Stomach (tissue), 19 donors: ENCODE data around the gene HOMER1. TPM values are rescaled to one million over a fixed set of nuclear protein-coding genes. Genes with fewer than 3 reads are reported as not detected.
A peak's percentile ranks its signal among the peaks of the same experiment; 100 is the strongest.

Experiments used
- DNase-seq, 2 donors: peaks; one replicate each; pipeline versions ENCODE4 v3.0.0 to v3.0.0-alpha.2; 2013 to 2019
- H3K27ac ChIP-seq, 5 donors: fragments of 200-600 bp in 4 of 5; sonication (generic) in 4 of 5; one replicate each; pipeline ENCODE4 v1.5.1; 2013 to 2019; ENCODE audit warnings: mild to moderate bottlenecking in 1 of 5, moderate library complexity in 1 of 5
- H3K27me3 ChIP-seq, 3 donors: fragments of 200-600 bp; sonication (generic); one replicate each; pipeline ENCODE4 v1.5.1; 2017 to 2019; ENCODE audit warnings: mixed run types in 1 of 3
- H3K36me3 ChIP-seq, 4 donors: fragments of 200-600 bp; sonication (generic); 1 replicate in 3 of 4; 2 replicates in 1 of 4; pipeline ENCODE4 v1.5.1; 2016 to 2019
- H3K4me1 ChIP-seq, 4 donors: fragments of 200-600 bp; sonication (generic); one replicate each; pipeline ENCODE4 v1.5.1; 2016 to 2019
- H3K4me3 ChIP-seq, 4 donors: fragments of 200-600 bp; sonication (generic) in 3 of 4; one replicate each; pipeline ENCODE4 v1.5.1; 2016 to 2019; ENCODE audit warnings: mild to moderate bottlenecking in 1 of 4
- H3K9me3 ChIP-seq, 4 donors: fragments of 200-600 bp; sonication (generic); one replicate each; pipeline ENCODE4 v1.5.1; 2016 to 2019
- CTCF ChIP-seq, 7 experiments: fragments of 450-650 bp in 4 of 7; fragments of 200-600 bp in 3 of 7; sonication (generic) in 3 of 7; IDR thresholded peaks; one replicate each; pipeline ENCODE4 v1.5.1; 2016 to 2019; ENCODE audit warnings: antibody characterized with exemption in 7 of 7, control low read depth in 2 of 7, mild to moderate bottlenecking in 1 of 7
- EP300 ChIP-seq: sonication (generic); formaldehyde crosslinking; IDR thresholded peaks from one replicate; pipeline ENCODE4 v1.6.1; 2017; ENCODE audit warnings: antibody characterized with exemption
- POLR2A ChIP-seq, 4 donors: fragments of 450-650 bp; IDR thresholded peaks; one replicate each; pipeline ENCODE4 v1.6.1; 2016; ENCODE audit warnings: antibody characterized with exemption in 4 of 4, control low read depth in 2 of 4, mild to moderate bottlenecking in 1 of 4, moderate library complexity in 1 of 4
- POLR2AphosphoS5 ChIP-seq, 3 donors: sonication (generic); formaldehyde crosslinking; IDR thresholded peaks; one replicate each; pipeline ENCODE4 v1.6.1; 2016; ENCODE audit warnings: antibody characterized with exemption in 3 of 3
- WGBS, 5 donors: extraction: QIAGEN DNeasy Blood & Tissue Kit in 3 of 5; methylation state at CpG; one replicate each; pipeline versions ENCODE4 v1.1.5 to v1.1.7; 2013 to 2018; 5-methylcytosine and 5-hydroxymethylcytosine counted together
- intact Hi-C: fragments of 100-400 bp; cut with DNase I; formaldehyde crosslinking; loops from one replicate; pipeline ENCODE4 v1.15.1; 2023; ENCODE audit warnings: low total_unique reads
- long read RNA-seq, 10 donors: transcript quantifications; one replicate each; lab custom pipeline, GENCODE V29; 2026
- polyA plus RNA-seq, 3 donors: library from polyadenylated mRNA; stranded (reverse); fragments of 200-250 nt; gene quantifications; one replicate each; pipeline ENCODE4 v1.2.3, GENCODE V29; 2013
- total RNA-seq, 5 donors: library from RNA; depleted of rRNA; stranded (reverse); fragments of >200 nt; gene quantifications; one replicate each; pipeline versions ENCODE4 v1.1.0 to v1.2.3, GENCODE V29; 2014 to 2016
- donor health status: healthy with polysubstance abuse.
- donor health status: Bipolar disorder and iron deficiency.
- donor health status: healthy.

HOMER1 gene, protein sequence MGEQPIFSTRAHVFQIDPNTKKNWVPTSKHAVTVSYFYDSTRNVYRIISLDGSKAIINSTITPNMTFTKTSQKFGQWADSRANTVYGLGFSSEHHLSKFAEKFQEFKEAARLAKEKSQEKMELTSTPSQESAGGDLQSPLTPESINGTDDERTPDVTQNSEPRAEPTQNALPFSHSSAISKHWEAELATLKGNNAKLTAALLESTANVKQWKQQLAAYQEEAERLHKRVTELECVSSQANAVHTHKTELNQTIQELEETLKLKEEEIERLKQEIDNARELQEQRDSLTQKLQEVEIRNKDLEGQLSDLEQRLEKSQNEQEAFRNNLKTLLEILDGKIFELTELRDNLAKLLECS
- 10 to 100 TPM in 3 of 5 donors, 1 to 10 TPM in 2; 2.7 to 21.6 (median 13.6) TPM for total RNA-seq
- polyA plus RNA-seq: 1 to 10 TPM in 2 of 3 donors, under 1 TPM in 1; 0.85 to 2.3 (median 2.1) TPM
- long read RNA-seq, donor 1, full-length matches to known transcripts: 2 of 2 reads
- long read RNA-seq, donor 1, partial matches to known transcripts: 0 of 2 reads
- long read RNA-seq, donor 1, other reads (novel, unspliced or antisense): 0 of 2 reads
- long read RNA-seq, donor 2: 0 reads
- long read RNA-seq, donor 3, full-length matches to known transcripts: 1 of 1 reads
- long read RNA-seq, donor 3, partial matches to known transcripts: 0 of 1 reads
- long read RNA-seq, donor 3, other reads (novel, unspliced or antisense): 0 of 1 reads
- long read RNA-seq, donor 4: 0 reads
- long read RNA-seq, donor 5: 0 reads
- long read RNA-seq, donor 6, full-length matches to known transcripts: 1 of 1 reads
- long read RNA-seq, donor 6, partial matches to known transcripts: 0 of 1 reads
- long read RNA-seq, donor 6, other reads (novel, unspliced or antisense): 0 of 1 reads
- long read RNA-seq, donor 7, full-length matches to known transcripts: 1 of 1 reads
- long read RNA-seq, donor 7, partial matches to known transcripts: 0 of 1 reads
- long read RNA-seq, donor 7, other reads (novel, unspliced or antisense): 0 of 1 reads
- long read RNA-seq, donor 8, full-length matches to known transcripts: 3 of 3 reads
- long read RNA-seq, donor 8, partial matches to known transcripts: 0 of 3 reads
- long read RNA-seq, donor 8, other reads (novel, unspliced or antisense): 0 of 3 reads
- long read RNA-seq, donor 9, partial matches to known transcripts: 0 of 1 reads
- long read RNA-seq, donor 9, other reads (novel, unspliced or antisense): 0 of 1 reads
- long read RNA-seq, donor 10, full-length matches to known transcripts: 1 of 1 reads
- long read RNA-seq, donor 10, partial matches to known transcripts: 0 of 1 reads
- long read RNA-seq, donor 10, other reads (novel, unspliced or antisense): 0 of 1 reads

- Histone ChIP-seq H3K4me1 (peaks cover 0 to 41% (median 27%) of the 10 kb centered on the region in 4 donors), H3K27ac (peak within 1 kb of the TSS; percentile 97 to 100 (median 98)), H3K27me3 (peaks cover 0 to 26% (median 12%) of the 10 kb centered on the region in 3 donors), H3K9me3 (no peaks in the 10 kb centered on the region), H3K36me3 (no peaks in the 10 kb centered on the region), H3K4me3 (peak within 1 kb of the TSS; percentile 80 to 95 (median 81))
- peak in 1 of 7 experiments; percentile 13 for TF ChIP-seq CTCF (IDR thresholded peaks at IDR 0.05)
- no peak for TF ChIP-seq POLR2A (IDR thresholded peaks at IDR 0.05)
- no peak for TF ChIP-seq POLR2AphosphoS5 (IDR thresholded peaks at IDR 0.05)
- TF ChIP-seq EP300: no peak
- peak; percentile 76 to 96 for DNase-seq
- intact Hi-C loops: no loop called here
- WGBS, 5 donors: 0 to 1% (median 0%) methylated on average over 44 to 82 of the region's 85 CpGs
Observed at GRCh38 chr5:79513704-79514390, at the start of gene HOMER1. Gene HOMER1 (minus strand): TSS chr5:79514134. CDS start chr5:79512774, 1,360 bp downstream.

GRCh38 chr5:79563247-79563590 lies 49.3 kb upstream of the HOMER1 start:
- WGBS, 5 donors: 61 to 81% (median 65%) methylated on average over 4 of the region's 4 CpGs
- no peaks in the 10 kb centered on the region for H3K9me3 ChIP-seq

DNA sequence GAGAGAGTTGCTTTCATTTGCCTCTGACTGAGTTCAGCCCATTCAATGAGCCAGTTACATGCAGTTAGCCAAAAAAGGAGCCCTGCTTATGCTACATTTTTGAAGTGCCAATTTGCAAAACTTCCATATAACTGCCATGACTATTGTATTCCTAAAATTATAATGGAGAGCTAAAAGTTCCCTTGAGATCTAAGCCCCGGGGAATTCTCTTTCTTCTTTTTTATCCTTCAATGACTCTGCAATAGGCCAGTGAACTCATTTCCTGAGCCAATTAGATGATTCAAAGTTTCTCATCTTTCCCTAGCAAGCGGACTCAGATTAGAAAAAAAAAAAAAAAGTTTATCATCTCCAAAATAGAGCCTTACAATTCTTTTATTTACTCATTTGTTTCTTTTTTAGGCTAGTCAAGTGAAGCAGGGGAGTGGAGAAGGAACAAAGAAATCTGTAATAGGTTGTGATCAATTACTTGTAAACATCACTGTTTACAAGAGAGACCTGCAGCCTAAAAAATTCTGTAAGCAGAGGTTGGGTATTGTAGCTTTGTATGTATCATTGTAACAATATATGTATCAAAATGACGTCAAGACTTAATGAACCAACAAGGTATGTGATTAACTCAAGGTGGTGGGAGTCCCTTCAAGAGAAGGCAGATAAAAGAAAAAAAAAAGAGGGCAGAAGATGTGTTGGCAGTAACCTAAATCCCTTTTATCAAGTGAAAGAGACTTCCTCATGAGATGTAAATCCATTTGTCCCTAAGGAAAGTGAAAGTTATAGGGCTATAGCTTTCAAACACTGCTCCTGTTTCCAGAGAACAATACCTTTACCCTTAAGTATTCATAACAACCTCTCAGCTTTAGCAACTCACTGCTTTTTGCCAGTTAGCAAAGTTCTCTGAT lies 48.7 kb upstream of the HOMER1 start:
- Histone ChIP-seq H3K4me3 (no peak overlapping the region), H3K4me1 (no peaks in the 10 kb centered on the region), H3K9me3 (no peaks in the 10 kb centered on the region), H3K27ac (no peak overlapping the region), H3K36me3 (no peaks in the 10 kb centered on the region), H3K27me3 (no peaks in the 10 kb centered on the region)
- DNase-seq: no peak
- TF ChIP-seq POLR2AphosphoS5 (IDR thresholded peaks at IDR 0.05) (no peak), EP300 (no peak), POLR2A (IDR thresholded peaks at IDR 0.05) (no peak), CTCF (IDR thresholded peaks at IDR 0.05) (no peak)
- intact Hi-C loops: no loop called here
- WGBS, 5 donors: 57 to 66% (median 61%) methylated on average over 3 of the region's 3 CpGs

More at GRCh38 chr5:79563247-79563590, 49.3 kb upstream of the HOMER1 start:
- intact Hi-C loops: no loop called here
- H3K27me3 ChIP-seq: no peaks in the 10 kb centered on the region
- DNase-seq: no peak
- no peaks in the 10 kb centered on the region for H3K36me3 ChIP-seq
- H3K27ac ChIP-seq: no peak overlapping the region
- no peak overlapping the region for H3K4me3 ChIP-seq
- H3K4me1 ChIP-seq: no peaks in the 10 kb centered on the region
- TF ChIP-seq EP300 (no peak), POLR2A (IDR thresholded peaks at IDR 0.05) (no peak), POLR2AphosphoS5 (IDR thresholded peaks at IDR 0.05) (no peak)
